Measurements from ENCODE around the gene ALPK3. TPM values are rescaled to one million over a fixed set of nuclear protein-coding genes. Genes with fewer than 3 reads are reported as not detected.

Gene ALPK3
- total RNA-seq, 1 donor from 2014 or later: 181 TPM

GRCh38 chr15:84901540-84901939 lies 84.4 kb downstream of the ALPK3 start:
- peaks cover 6% of the 10 kb centered on the region for H3K9me3 ChIP-seq (replicated peaks)
- intact Hi-C loops (cut with micrococcal nuclease): no loop called here
- H3K27me3 ChIP-seq (ENCODE audit: low read depth): no peaks in the 10 kb centered on the region
- H3K36me3 ChIP-seq: no peaks in the 10 kb centered on the region
- no peak for DNase-seq
- H3K4me1 ChIP-seq: peaks cover 22% of the 10 kb centered on the region
- H3K27ac ChIP-seq (replicated peaks): no peak overlapping the region
- H3K4me3 ChIP-seq: no peak overlapping the region
- TF ChIP-seq, protein P1, sequence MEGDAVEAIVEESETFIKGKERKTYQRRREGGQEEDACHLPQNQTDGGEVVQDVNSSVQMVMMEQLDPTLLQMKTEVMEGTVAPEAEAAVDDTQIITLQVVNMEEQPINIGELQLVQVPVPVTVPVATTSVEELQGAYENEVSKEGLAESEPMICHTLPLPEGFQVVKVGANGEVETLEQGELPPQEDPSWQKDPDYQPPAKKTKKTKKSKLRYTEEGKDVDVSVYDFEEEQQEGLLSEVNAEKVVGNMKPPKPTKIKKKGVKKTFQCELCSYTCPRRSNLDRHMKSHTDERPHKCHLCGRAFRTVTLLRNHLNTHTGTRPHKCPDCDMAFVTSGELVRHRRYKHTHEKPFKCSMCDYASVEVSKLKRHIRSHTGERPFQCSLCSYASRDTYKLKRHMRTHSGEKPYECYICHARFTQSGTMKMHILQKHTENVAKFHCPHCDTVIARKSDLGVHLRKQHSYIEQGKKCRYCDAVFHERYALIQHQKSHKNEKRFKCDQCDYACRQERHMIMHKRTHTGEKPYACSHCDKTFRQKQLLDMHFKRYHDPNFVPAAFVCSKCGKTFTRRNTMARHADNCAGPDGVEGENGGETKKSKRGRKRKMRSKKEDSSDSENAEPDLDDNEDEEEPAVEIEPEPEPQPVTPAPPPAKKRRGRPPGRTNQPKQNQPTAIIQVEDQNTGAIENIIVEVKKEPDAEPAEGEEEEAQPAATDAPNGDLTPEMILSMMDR (IDR thresholded peaks at IDR 0.05; ENCODE audit: borderline replicate concordance): no peak

DNA sequence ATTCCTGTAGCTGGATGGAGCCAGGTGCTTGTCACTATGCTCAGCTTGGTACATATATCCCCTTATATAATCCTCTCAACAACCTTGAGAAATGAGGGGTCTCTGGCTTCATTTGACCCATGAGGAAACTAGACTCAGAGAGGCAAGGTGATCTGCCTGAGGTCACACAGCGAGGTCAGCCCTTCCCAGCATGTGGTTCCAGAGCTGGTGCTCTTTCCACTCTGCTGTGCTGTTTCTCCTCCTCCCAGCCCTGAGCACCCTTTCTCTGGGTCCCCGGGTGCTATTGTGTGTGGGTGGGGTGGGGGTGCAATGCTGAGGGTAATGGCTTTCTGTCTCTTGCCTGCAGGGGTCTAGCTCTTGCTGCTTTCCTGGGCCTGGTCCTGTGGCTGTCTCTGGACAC lies 86.6 kb downstream of the ALPK3 start:
- intact Hi-C loops (cut with micrococcal nuclease): no loop called here
- no peaks in the 10 kb centered on the region for H3K36me3 ChIP-seq
- H3K27me3 ChIP-seq (ENCODE audit: low read depth): no peaks in the 10 kb centered on the region
- H3K27ac ChIP-seq (replicated peaks): peak overlapping the region; percentile 58
- TF ChIP-seq, protein P1 (IDR thresholded peaks at IDR 0.05; ENCODE audit: borderline replicate concordance): no peak
- peaks cover 27% of the 10 kb centered on the region for H3K4me1 ChIP-seq
- H3K4me3 ChIP-seq: no peak overlapping the region
- DNase-seq: no peak
- peaks cover 6% of the 10 kb centered on the region for H3K9me3 ChIP-seq (replicated peaks)

- intact Hi-C loops (cut with micrococcal nuclease): no loop called here
- H3K27me3 ChIP-seq (ENCODE audit: low read depth): no peaks in the 10 kb centered on the region
- H3K9me3 ChIP-seq (replicated peaks): peaks cover 6% of the 10 kb centered on the region
- H3K36me3 ChIP-seq: no peaks in the 10 kb centered on the region
- H3K27ac ChIP-seq (replicated peaks): peak overlapping the region; percentile 58
- TF ChIP-seq, protein P1 (IDR thresholded peaks at IDR 0.05; ENCODE audit: borderline replicate concordance): no peak
- no peak for DNase-seq
- no peak overlapping the region for H3K4me3 ChIP-seq
- H3K4me1 ChIP-seq: peaks cover 33% of the 10 kb centered on the region
Observed at GRCh38 chr15:84904419-84904818, 87.3 kb downstream of the ALPK3 start.

- Histone ChIP-seq H3K27ac (replicated peaks) (peak overlapping the region; percentile 58), H3K27me3 (ENCODE audit: low read depth) (no peaks in the 10 kb centered on the region), H3K4me1 (peaks cover 41% of the 10 kb centered on the region), H3K9me3 (replicated peaks) (peaks cover 6% of the 10 kb centered on the region), H3K36me3 (no peaks in the 10 kb centered on the region), H3K4me3 (no peak overlapping the region)
- intact Hi-C loops (cut with micrococcal nuclease): no loop called here
- DNase-seq: no peak
- TF ChIP-seq, protein P1 (IDR thresholded peaks at IDR 0.05; ENCODE audit: borderline replicate concordance): no peak
Observed at GRCh38 chr15:84905016-84905916, 88.1 kb downstream of the ALPK3 start.

DNA sequence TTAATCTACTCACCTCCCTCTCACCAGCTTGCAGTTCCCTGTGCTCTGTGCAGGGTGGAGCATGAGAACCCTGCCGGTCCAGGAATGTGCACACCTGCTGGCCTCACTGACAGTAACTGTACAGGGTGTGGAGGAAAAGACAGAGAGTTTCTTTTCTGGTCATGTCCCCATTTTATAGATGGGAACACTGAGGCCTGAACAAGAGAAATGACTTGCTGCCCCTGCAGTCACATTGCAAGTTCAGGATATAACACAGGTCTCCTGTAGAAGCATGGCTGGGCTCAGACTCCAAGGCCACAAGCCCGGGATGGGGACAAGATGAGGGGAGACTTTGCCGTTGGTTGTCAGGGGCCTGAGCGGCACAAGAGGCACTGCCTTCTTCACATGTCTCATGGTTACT lies 90.6 kb downstream of the ALPK3 start:
- TF ChIP-seq, protein P1 (IDR thresholded peaks at IDR 0.05; ENCODE audit: borderline replicate concordance): no peak
- peaks cover 65% of the 10 kb centered on the region for H3K4me1 ChIP-seq
- no peak overlapping the region for H3K27ac ChIP-seq (replicated peaks)
- no peaks in the 10 kb centered on the region for H3K27me3 ChIP-seq (ENCODE audit: low read depth)
- no peak overlapping the region for H3K4me3 ChIP-seq
- H3K36me3 ChIP-seq: no peaks in the 10 kb centered on the region
- intact Hi-C loops (cut with micrococcal nuclease): no loop called here
- no peak for DNase-seq
- no peaks in the 10 kb centered on the region for H3K9me3 ChIP-seq (replicated peaks)
